ENCODE results near the gene GMIP.

The GMIP gene

GRCh38 chr19:19632661-19633060 lies 10.8 kb downstream of the GMIP start:
- Histone ChIP-seq H3K36me3 (ENCODE audit: insufficient read depth, low read length) (peaks cover 29% of the 10 kb centered on the region), H3K4me1 (ENCODE audit: control insufficient read depth, insufficient read depth, low read length) (peaks cover 2% of the 10 kb centered on the region), H3K9ac (ENCODE audit: low read depth, low read length) (no peak overlapping the region), H3K27me3 (ENCODE audit: control insufficient read depth, insufficient read depth, low read length) (peaks cover 1% of the 10 kb centered on the region), H3K4me2 (ENCODE audit: low read length) (no peak overlapping the region), H3K9me3 (replicated peaks; ENCODE audit: low read length) (no peaks in the 10 kb centered on the region), H3K4me3 (ENCODE audit: low read length) (no peak overlapping the region)

- H3K4me3 ChIP-seq (ENCODE audit: low read length), result no peak overlapping the region
- H3K9ac ChIP-seq (ENCODE audit: low read depth, low read length), result no peak overlapping the region
- H3K36me3 ChIP-seq (ENCODE audit: insufficient read depth, low read length), result peaks cover 23% of the 10 kb centered on the region
- H3K9me3 ChIP-seq (replicated peaks; ENCODE audit: low read length), result no peaks in the 10 kb centered on the region
- no peak overlapping the region for H3K4me2 ChIP-seq (ENCODE audit: low read length)
- H3K4me1 ChIP-seq (ENCODE audit: control insufficient read depth, insufficient read depth, low read length), result peaks cover 2% of the 10 kb centered on the region
- peaks cover 11% of the 10 kb centered on the region for H3K27me3 ChIP-seq (ENCODE audit: control insufficient read depth, insufficient read depth, low read length)
Observed at GRCh38 chr19:19631346-19631745, 12.1 kb downstream of the GMIP start.

- Histone ChIP-seq H3K27me3 (ENCODE audit: control insufficient read depth, insufficient read depth, low read length) (peaks cover 11% of the 10 kb centered on the region), H3K36me3 (ENCODE audit: insufficient read depth, low read length) (peaks cover 20% of the 10 kb centered on the region), H3K4me2 (ENCODE audit: low read length) (no peak overlapping the region), H3K9ac (ENCODE audit: low read depth, low read length) (no peak overlapping the region), H3K4me3 (ENCODE audit: low read length) (no peak overlapping the region), H3K9me3 (replicated peaks; ENCODE audit: low read length) (no peaks in the 10 kb centered on the region), H3K4me1 (ENCODE audit: control insufficient read depth, insufficient read depth, low read length) (peaks cover 2% of the 10 kb centered on the region)
Observed at GRCh38 chr19:19630426-19630825, 13.0 kb downstream of the GMIP start.

- H3K4me3 ChIP-seq (ENCODE audit: low read length), result no peak overlapping the region
- H3K27me3 ChIP-seq (ENCODE audit: control insufficient read depth, insufficient read depth, low read length), result peaks cover 11% of the 10 kb centered on the region
- H3K9ac ChIP-seq (ENCODE audit: low read depth, low read length), result no peak overlapping the region
- H3K36me3 ChIP-seq (ENCODE audit: insufficient read depth, low read length), result peaks cover 17% of the 10 kb centered on the region
- H3K9me3 ChIP-seq (replicated peaks; ENCODE audit: low read length), result no peaks in the 10 kb centered on the region
- peaks cover 2% of the 10 kb centered on the region for H3K4me1 ChIP-seq (ENCODE audit: control insufficient read depth, insufficient read depth, low read length)
- no peak overlapping the region for H3K4me2 ChIP-seq (ENCODE audit: low read length)
Observed at GRCh38 chr19:19630062-19630414, 13.4 kb downstream of the GMIP start.

- H3K4me3 ChIP-seq (ENCODE audit: low read length), result no peak overlapping the region
- H3K27me3 ChIP-seq (ENCODE audit: control insufficient read depth, insufficient read depth, low read length), result peaks cover 11% of the 10 kb centered on the region
- peak overlapping the region; percentile 72 for H3K4me2 ChIP-seq (ENCODE audit: low read length)
- peaks cover 2% of the 10 kb centered on the region for H3K4me1 ChIP-seq (ENCODE audit: control insufficient read depth, insufficient read depth, low read length)
- H3K9me3 ChIP-seq (replicated peaks; ENCODE audit: low read length), result no peaks in the 10 kb centered on the region
- peaks cover 10% of the 10 kb centered on the region for H3K36me3 ChIP-seq (ENCODE audit: insufficient read depth, low read length)
- no peak overlapping the region for H3K9ac ChIP-seq (ENCODE audit: low read depth, low read length)
Observed at GRCh38 chr19:19628501-19629134, 14.8 kb downstream of the GMIP start.

- Histone ChIP-seq H3K4me3 (ENCODE audit: low read length) (peak within 1 kb of the TSS; percentile 41), H3K9ac (ENCODE audit: low read depth, low read length) (no peak within 1 kb of the TSS), H3K36me3 (ENCODE audit: insufficient read depth, low read length) (peaks cover 3% of the 10 kb centered on the region), H3K9me3 (replicated peaks; ENCODE audit: low read length) (no peaks in the 10 kb centered on the region), H3K4me2 (ENCODE audit: low read length) (peak within 1 kb of the TSS; percentile 72), H3K4me1 (ENCODE audit: control insufficient read depth, insufficient read depth, low read length) (peaks cover 2% of the 10 kb centered on the region), H3K27me3 (ENCODE audit: control insufficient read depth, insufficient read depth, low read length) (peaks cover 11% of the 10 kb centered on the region)
Observed at GRCh38 chr19:19627621-19628500, 15.6 kb downstream of the GMIP start, which contains the start of gene LPAR2. Gene LPAR2 (minus strand): TSS chr19:19628220. CDS start chr19:19627275, 945 bp downstream.

- Histone ChIP-seq H3K9ac (ENCODE audit: low read depth, low read length) (no peak overlapping the region), H3K4me1 (ENCODE audit: control insufficient read depth, insufficient read depth, low read length) (peaks cover 2% of the 10 kb centered on the region), H3K4me2 (ENCODE audit: low read length) (no peak overlapping the region), H3K4me3 (ENCODE audit: low read length) (no peak overlapping the region), H3K27me3 (ENCODE audit: control insufficient read depth, insufficient read depth, low read length) (peaks cover 11% of the 10 kb centered on the region), H3K9me3 (replicated peaks; ENCODE audit: low read length) (no peaks in the 10 kb centered on the region), H3K36me3 (ENCODE audit: insufficient read depth, low read length) (no peaks in the 10 kb centered on the region)
Observed at GRCh38 chr19:19626516-19627472, 16.7 kb downstream of the GMIP start.

GRCh38 chr19:19624032-19624570 lies 19.4 kb downstream of the GMIP start:
- no peak overlapping the region for H3K4me2 ChIP-seq (ENCODE audit: low read length)
- H3K9ac ChIP-seq (ENCODE audit: low read depth, low read length), result no peak overlapping the region
- H3K4me1 ChIP-seq (ENCODE audit: control insufficient read depth, insufficient read depth, low read length), result peaks cover 2% of the 10 kb centered on the region
- no peak overlapping the region for H3K4me3 ChIP-seq (ENCODE audit: low read length)
- no peaks in the 10 kb centered on the region for H3K36me3 ChIP-seq (ENCODE audit: insufficient read depth, low read length)
- peaks cover 11% of the 10 kb centered on the region for H3K27me3 ChIP-seq (ENCODE audit: control insufficient read depth, insufficient read depth, low read length)
- H3K9me3 ChIP-seq (replicated peaks; ENCODE audit: low read length), result no peaks in the 10 kb centered on the region

GRCh38 chr19:19623383-19623782 lies 20.1 kb downstream of the GMIP start:
- no peak overlapping the region for H3K4me3 ChIP-seq (ENCODE audit: low read length)
- H3K4me2 ChIP-seq (ENCODE audit: low read length), result no peak overlapping the region
- H3K9ac ChIP-seq (ENCODE audit: low read depth, low read length), result no peak overlapping the region
- H3K9me3 ChIP-seq (replicated peaks; ENCODE audit: low read length), result no peaks in the 10 kb centered on the region
- peaks cover 2% of the 10 kb centered on the region for H3K4me1 ChIP-seq (ENCODE audit: control insufficient read depth, insufficient read depth, low read length)
- H3K27me3 ChIP-seq (ENCODE audit: control insufficient read depth, insufficient read depth, low read length), result peaks cover 11% of the 10 kb centered on the region
- H3K36me3 ChIP-seq (ENCODE audit: insufficient read depth, low read length), result no peaks in the 10 kb centered on the region

- H3K9ac ChIP-seq (ENCODE audit: low read depth, low read length), result no peak overlapping the region
- no peaks in the 10 kb centered on the region for H3K36me3 ChIP-seq (ENCODE audit: insufficient read depth, low read length)
- no peaks in the 10 kb centered on the region for H3K4me1 ChIP-seq (ENCODE audit: control insufficient read depth, insufficient read depth, low read length)
- no peaks in the 10 kb centered on the region for H3K9me3 ChIP-seq (replicated peaks; ENCODE audit: low read length)
- no peaks in the 10 kb centered on the region for H3K27me3 ChIP-seq (ENCODE audit: control insufficient read depth, insufficient read depth, low read length)
- no peak overlapping the region for H3K4me2 ChIP-seq (ENCODE audit: low read length)
- no peak overlapping the region for H3K4me3 ChIP-seq (ENCODE audit: low read length)
Observed at GRCh38 chr19:19619849-19620210, 23.6 kb downstream of the GMIP start.
